NCI-H2227 (cell line): Measurements from ENCODE around the gene KRT79.
"Not testable (repeated sequence)": the region's sequence is repeated elsewhere in the genome, so short reads cannot be mapped to it uniquely, and the experiment has no call there.

Experiments used
- DNase-seq: peaks from one replicate; lab custom pipeline; 2025; ENCODE audit not compliant: unreplicated experiment; lab: John Stamatoyannopoulos, UW

The KRT79 gene

GRCh38 chr12:52861511-52861910 lies 27.4 kb upstream of the KRT79 start:
- DNase-seq = no peak

GRCh38 chr12:52860102-52860823 lies 26.2 kb upstream of the KRT79 start:
- no peak for DNase-seq

- DNase-seq = no peak
These were observed 23.4 kb upstream of the KRT79 start for GRCh38 chr12:52857500-52857899.

- DNase-seq = no peak
These were observed 22.7 kb upstream of the KRT79 start for GRCh38 chr12:52856787-52857186.

GRCh38 chr12:52856077-52856476 lies 22.0 kb upstream of the KRT79 start:
- not testable (repeated sequence) for DNase-seq

- no peak for DNase-seq
These were observed 17.7 kb upstream of the KRT79 start for GRCh38 chr12:52851787-52852186.

GRCh38 chr12:52850681-52851080 lies 16.6 kb upstream of the KRT79 start:
- no peak for DNase-seq

- no peak for DNase-seq
These were observed 15.4 kb upstream of the KRT79 start for GRCh38 chr12:52849511-52849910.

- DNase-seq = no peak
These were observed 14.6 kb upstream of the KRT79 start, which contains the start of gene KRT78 for GRCh38 chr12:52848661-52849255. TSS of gene KRT78 (minus strand) at chr12:52848994. CDS start at chr12:52848930, 64 bp downstream.

- DNase-seq = no peak
These were observed 13.4 kb upstream of the KRT79 start for GRCh38 chr12:52847335-52848102.

GRCh38 chr12:52846356-52846970 lies 12.4 kb upstream of the KRT79 start:
- DNase-seq = no peak

- no peak for DNase-seq
These were observed 11.8 kb upstream of the KRT79 start for GRCh38 chr12:52845946-52846345.

GRCh38 chr12:52844386-52844785 lies 10.3 kb upstream of the KRT79 start:
- no peak for DNase-seq

- DNase-seq = no peak
These were observed 5.5 kb upstream of the KRT79 start for GRCh38 chr12:52839436-52840105.

GRCh38 chr12:52838609-52839435 lies 4.7 kb upstream of the KRT79 start:
- DNase-seq = peak; percentile 49

- no peak for DNase-seq
These were observed 3.9 kb upstream of the KRT79 start for GRCh38 chr12:52837781-52838608.

GRCh38 chr12:52837413-52837741 lies 3.3 kb upstream of the KRT79 start:
- no peak for DNase-seq

GRCh38 chr12:52836491-52837412 lies 2.6 kb upstream of the KRT79 start:
- no peak for DNase-seq
